PFSK-1 (cell line): ENCODE data around the gene CD33.

ENCODE experiments used
- POLR2AphosphoS5 ChIP-seq: IDR thresholded peaks from 2 replicates; pipeline ENCODE4 v1.6.1; 2012; ENCODE audit warnings: low read depth, mild to moderate bottlenecking, control low read depth, low read length, moderate library complexity
- TAF1 ChIP-seq: IDR thresholded peaks from 2 replicates; pipeline ENCODE4 v1.6.1; 2012; ENCODE audit warnings: low read length, control low read depth, borderline replicate concordance; ENCODE audit not compliant: insufficient read depth

DNA sequence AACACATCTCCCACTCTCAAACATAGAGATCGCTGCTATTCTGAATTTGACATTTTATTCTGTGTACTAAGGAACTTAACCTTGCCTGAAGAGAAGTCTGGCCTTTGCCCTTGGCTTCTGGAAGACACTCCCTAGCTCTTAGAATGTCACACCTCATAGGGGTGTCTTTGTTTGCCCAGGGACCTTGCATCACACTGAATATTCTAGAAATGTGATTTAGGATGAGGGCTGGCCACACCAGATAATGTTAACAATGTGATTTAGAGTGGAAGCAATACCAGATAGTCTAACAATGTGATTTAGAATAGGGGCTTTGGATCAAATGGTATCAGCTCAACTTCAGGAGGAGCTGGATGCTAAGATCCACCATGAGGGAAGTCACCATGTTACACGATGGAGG lies 32.6 kb downstream of the CD33 start:
- no peak for TF ChIP-seq POLR2AphosphoS5
- TF ChIP-seq TAF1 = no peak
